ENCODE data around the gene TMEM223.
"Not testable (repeated sequence)": the region's sequence is repeated elsewhere in the genome, so short reads cannot be mapped to it uniquely, and the experiment has no call there.

TMEM223 gene, protein sequence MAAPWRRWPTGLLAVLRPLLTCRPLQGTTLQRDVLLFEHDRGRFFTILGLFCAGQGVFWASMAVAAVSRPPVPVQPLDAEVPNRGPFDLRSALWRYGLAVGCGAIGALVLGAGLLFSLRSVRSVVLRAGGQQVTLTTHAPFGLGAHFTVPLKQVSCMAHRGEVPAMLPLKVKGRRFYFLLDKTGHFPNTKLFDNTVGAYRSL

DNA sequence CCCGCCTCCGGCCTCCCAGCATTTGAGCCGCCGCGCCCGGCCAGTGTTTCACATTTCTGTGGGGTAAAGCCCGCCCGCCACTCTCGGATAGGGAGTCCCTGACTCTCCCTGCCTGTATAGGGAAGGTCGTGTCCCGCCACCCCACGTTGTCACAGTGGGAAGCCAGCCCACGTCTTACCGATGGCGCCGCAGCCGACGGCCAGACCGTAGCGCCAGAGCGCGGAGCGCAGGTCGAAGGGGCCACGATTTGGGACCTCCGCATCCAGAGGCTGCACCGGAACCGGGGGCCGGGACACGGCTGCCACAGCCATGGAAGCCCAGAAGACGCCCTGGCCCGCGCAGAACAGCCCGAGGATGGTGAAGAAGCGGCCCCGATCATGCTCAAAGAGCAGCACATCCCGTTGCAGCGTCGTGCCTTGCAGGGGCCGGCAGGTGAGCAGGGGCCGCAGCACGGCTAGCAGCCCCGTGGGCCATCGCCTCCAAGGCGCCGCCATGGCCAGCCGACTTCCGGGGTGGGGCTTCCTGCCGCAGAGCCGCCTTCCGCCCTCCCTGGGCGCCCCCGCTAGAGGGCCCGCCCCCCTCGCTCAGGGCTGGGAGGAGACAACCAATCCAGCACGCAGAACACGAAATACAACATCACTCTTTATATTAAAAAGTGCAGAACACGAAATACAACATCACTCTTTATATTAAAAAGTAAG, at the start of gene TMEM223:
Gene TMEM223, minus strand, starts transcription at position 506 of the 701 bp plus-strand sequence. Its CDS starts 12 bp downstream, at position 494.
- peak; percentile 35 for DNase-seq

DNA sequence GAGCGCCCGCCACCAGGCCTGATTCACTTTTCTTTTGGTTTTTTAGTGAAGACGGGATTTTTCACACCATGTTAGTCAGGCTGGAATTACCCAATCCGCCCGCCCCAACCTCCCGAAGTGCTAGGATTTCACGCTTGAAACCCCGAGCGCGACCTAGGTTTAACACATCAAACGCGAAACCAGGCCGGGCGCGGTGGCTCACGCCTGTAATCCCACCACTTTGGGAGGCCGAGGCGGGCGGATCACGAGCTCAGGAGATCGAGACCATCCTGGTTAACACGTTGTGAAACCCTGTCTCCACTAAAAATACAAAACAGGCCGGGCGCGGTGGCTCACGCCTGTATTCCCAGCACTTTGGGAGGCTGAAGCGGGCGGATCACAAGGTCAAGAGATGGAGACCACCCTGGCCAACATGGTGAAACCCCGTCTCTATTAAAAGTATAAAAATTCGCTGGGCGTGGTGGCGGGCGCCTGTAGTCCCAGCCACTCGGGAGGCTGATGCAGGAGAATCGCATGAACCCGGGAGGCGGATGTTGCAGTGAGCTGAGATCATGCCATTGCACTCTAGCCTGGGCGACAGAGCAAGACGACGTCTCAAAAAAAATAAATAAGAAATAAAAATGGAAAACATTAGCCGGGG, 49.0 kb upstream of the TMEM223 start:
- DNase-seq: peak; percentile 79

DNA sequence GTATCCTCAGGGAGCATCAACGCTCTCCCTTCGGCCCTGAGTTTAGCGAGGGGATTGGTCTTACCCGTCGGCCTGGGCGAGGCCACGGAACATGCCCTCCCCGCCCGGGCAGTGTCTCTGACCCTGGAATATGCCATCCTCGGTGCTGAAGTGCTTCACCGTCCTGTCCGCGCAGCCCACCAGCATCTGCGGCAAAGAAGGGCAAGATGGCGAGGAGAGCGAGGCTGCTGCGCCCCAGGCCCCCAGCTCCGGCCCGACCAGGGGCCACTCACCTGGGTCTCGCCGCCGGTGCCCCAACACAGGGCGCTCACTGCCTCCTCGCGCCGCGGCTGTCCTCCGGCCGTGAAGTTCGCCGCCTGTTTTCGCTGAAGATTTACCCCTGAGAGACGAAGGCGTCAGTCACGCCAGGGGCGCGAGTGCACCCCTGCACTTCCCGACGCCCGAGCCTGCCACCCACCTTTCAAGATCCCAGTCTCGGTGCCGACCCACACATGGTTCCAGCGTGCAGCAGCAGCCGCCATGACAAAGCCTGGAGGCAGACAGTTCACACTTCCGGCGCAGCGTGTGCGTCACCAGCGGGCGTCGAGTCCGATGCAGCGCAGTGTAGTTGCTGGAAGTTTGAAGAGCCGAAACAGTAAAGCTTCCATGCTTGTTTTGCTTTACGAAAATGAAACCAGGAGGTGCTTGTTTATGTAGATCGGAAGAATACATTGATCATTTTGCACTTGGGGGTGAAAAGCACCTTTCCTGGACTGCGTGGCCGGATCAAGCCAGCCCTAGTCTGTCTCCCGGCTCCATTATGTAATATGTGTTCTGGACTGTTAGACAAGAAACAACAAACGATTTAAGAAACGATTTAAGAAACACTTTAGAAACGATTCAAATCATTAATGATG, 47.5 kb upstream of the TMEM223 start, which contains the start of gene WDR74:
Gene WDR74, minus strand, starts transcription at position 541 of the 896 bp plus-strand sequence. Its CDS starts 20 bp downstream, at position 521.
- DNase-seq: peak; percentile 84

GRCh38 chr11:62835336-62835735, 43.5 kb upstream of the TMEM223 start:
- no peak for DNase-seq

DNA sequence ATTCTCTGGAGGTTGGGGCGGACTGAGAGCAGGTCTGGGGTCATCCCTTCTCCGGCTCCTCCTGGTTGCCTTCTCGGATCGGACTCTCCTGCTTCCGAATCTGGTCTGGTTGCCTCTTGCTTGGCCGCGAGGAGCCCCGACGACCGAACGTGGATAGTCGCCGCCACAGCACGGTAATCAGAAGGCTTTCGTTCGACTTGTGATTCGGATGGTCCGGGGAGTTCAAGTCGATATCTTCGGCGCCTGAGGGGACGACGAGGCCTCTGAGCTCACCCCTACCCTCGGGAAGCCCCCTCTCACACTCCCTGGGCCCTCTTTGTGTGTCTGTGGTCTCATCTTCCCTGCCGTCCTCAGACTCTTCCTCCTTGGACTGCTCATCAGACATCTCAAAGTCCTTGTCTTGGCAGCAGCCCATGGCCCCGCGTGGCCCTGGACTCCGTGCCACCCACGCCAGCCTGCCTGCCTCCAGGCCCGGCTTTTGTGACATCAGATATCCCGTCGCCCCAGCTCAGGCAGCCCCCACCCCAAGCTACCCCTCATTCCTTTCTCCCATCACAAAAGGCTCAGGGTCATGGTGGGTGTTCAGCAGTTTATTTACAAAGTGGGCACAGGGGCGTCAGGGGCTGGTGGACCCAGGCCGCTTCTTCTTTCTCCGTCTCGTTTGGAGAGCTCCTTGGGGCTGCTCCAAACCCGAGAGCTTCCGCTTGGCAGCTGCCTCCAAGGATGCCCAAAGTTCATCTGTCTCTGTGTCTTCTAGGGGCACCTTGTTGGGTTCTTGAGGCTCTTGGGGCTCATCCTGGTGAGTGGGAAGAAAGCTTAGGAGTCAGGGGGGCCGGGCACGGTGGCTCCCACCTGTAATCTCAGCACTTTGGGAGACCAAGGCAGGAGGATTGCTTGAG, 40.8 kb upstream of the TMEM223 start, which contains the start of gene TEX54:
Gene TEX54, minus strand, starts transcription at position 506 of the 899 bp plus-strand sequence.
- DNase-seq: no peak

DNA sequence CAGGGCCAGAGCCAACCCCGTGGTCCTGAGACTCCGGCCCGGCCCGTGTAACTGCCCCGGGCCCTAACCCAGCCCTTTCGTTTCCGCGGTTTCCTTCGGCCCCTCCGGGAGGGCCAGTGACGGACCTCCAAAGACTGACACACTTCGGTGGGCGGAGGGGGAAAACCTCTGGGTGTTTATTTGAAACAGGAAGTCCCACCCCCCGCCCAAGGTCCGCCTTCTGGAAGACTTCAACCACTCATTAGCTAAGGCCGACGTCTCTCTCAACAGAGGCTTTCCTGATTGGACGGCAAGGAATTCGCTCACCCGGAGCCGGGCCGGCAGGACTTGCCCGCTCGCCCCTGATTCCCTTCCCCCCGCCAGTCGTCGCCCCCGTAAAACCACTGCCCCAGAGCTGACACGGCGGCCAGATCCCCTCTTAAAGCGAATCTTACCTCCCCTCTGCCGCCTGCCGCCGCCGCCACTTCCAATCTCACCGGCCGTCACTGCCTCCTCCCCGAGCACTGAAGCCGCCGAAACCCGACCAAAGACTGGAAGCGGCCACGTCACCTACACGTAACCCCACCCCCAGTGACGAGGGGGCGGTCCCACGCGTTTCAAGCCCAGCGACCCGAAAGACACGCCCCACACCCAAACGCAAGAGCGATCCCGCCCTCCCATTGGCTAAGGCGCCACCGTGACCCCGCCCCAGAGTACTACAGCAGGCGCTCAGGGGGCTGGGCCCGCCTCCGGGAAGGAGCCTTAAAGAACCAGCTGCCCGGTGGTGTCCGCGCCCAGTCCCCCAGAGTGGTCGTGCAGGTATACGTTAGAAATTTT, 39.9 kb upstream of the TMEM223 start, which contains the start of gene STX5:
Gene STX5, minus strand, starts transcription at position 532 of the 816 bp plus-strand sequence. CDS start 808 bp downstream, outside the sequence.
- DNase-seq: peak; percentile 91

DNA sequence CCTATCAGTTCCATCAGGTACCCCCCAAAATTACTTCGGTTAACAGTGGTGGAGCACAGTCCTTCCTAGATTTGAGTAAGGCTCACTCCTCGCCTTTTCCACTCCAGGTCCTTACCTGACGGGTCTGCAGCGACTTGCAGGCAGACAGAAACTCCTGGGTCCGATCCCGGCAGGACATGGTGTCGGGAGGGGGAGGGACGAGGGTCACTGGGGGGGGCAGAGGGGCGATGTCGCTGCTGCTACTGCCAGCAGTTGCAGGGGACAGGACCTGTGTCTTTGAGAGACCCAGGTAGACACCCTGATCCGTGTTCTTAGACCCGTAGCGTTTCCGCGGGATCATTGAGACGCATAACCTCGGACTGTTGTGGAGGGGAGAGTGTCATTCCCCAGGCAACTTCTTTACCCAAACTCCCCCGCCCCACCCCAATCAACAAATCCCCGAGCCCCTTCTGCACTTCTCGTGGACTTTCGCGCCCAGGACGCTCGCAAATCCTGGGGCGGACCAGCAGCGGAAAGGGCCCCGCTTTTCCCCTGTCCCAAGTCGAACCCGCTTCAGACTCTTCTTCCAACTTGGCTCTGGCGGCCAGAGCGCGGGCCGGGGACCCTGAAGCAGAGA, 39.2 kb upstream of the TMEM223 start:
- no peak for DNase-seq

DNA sequence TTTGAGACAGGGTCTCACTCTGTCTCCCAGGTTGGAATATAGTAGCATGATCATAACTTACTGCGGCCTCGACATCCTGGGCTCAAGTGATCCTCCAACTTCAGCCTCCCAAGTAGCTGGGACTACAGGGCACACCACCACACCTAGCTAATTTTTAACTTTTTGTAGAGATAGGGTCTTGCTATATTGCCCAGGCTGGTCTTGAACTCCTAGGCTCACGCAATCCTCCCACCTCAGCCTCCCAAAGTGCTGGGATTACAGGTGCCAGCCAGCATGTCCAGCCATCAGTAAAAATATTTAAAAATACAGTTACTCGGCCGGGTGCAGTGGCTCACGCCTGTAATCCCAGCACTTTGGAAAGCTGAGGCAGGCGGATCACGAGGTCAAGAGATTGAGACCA, 36.3 kb upstream of the TMEM223 start:
- DNase-seq: not testable (repeated sequence)

DNA sequence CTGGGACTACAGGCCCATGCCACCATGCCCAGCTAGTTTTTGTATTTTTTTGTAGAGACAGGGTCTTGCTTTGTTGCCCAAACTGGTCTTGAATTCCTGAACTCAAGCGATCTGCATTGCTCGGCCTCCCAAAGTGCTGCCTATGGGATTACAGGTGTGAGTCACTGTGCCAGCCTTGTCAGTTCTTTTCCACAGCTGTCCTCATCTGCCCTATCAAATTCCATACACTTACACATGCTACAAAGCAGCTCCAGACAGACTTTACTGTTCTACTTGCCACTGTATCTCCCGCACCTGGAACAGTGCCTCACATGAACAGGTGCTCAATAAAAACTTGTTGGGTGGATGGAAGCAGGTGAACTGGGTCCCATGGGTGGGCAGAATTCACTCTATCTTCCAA, 31.9 kb upstream of the TMEM223 start:
- DNase-seq: no peak

DNA sequence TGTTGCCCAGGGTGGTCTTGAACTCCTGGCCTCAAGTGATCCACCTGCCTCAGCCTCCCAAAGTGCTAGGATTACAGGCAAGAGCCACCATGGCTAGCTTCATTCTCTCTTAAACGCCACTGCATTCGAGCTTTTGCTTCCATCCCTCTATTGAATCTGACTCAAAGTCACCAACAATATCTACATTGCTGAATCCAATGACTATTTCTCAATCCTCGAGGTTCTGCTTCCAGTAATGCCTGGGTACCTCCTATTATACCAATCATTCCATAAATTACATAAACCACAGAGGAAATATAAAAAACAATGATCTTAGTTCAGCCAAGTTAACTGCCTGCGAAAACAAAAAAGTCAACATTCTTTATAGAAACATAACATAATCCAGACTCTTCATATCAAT, 25.3 kb upstream of the TMEM223 start:
- no peak for DNase-seq

GRCh38 chr11:62816557-62816956, 24.8 kb upstream of the TMEM223 start:
- DNase-seq: no peak

DNA sequence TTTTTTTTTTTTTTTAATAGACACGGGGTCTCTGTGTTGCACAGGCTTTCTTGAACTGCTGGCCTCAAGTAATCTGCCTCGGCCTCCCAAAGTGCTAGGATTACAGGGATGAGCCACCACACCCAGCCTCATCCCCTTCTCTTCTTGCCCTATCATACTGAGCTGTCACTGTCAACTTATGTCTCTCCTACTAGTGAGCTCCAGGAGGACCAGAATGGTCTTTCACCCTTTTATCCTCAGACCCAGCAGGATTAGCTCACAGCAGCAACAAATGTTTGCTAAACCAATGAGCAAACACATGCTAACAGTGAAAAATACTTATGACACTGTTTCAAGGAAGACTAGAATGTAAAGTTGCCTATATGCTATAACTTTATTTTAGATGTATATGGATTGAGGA, 19.9 kb upstream of the TMEM223 start:
- DNase-seq: no peak

GRCh38 chr11:62810748-62811147, 18.9 kb upstream of the TMEM223 start:
- DNase-seq: no peak

DNA sequence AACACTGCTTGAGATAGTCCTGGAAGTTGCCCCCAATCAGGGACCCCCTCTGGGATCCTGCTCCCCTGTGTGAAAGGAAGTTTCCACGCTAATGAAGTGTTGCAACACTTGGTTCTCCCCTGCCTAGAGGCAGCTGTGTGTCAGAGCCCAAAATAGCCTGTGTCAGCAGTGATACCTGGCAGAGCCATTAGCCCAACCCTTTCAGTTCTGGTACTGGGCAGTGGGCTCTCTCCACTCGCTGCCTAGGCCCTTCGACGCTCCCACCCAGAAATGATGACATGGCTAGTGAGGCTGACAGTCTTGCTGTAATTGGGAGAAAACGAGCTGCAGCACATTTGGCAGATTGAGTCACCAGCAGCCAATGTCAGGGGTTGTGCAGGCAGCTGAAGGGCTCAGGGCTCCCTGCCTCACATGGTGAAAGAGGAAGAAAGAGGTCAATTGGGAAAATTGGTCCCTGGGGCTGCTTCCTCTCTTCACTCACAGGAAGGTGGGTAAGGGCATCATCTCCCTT, 14.9 kb upstream of the TMEM223 start:
- DNase-seq: no peak

DNA sequence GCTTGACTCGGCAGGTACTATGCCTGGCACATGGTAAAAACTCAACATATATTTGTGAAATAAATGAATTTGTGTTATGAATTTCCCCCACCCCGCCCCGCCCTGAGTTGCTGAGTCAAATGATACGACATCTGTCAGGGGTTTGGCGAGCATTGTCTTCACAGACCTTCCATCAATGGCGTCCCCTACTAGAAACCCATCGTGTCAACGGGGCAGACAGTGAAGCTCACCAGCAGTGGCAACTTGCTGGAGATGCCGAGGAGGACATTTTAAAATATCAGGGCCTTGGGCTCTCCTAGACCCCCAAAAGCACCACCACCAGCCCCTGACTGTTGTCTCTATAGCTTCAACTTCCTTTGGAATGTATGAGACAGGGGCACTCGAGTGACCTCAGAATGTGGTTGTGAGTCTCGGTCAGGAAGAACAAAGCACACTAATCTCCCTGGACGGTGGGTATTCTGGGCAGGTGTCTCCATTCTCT, 14.2 kb upstream of the TMEM223 start:
- no peak for DNase-seq

GRCh38 chr11:62805076-62805892, 13.5 kb upstream of the TMEM223 start, which contains the start of gene NXF1:
TSS of gene NXF1 (minus strand) at chr11:62805440. CDS start at chr11:62805356, 84 bp downstream.
- peak; percentile 70 for DNase-seq

DNA sequence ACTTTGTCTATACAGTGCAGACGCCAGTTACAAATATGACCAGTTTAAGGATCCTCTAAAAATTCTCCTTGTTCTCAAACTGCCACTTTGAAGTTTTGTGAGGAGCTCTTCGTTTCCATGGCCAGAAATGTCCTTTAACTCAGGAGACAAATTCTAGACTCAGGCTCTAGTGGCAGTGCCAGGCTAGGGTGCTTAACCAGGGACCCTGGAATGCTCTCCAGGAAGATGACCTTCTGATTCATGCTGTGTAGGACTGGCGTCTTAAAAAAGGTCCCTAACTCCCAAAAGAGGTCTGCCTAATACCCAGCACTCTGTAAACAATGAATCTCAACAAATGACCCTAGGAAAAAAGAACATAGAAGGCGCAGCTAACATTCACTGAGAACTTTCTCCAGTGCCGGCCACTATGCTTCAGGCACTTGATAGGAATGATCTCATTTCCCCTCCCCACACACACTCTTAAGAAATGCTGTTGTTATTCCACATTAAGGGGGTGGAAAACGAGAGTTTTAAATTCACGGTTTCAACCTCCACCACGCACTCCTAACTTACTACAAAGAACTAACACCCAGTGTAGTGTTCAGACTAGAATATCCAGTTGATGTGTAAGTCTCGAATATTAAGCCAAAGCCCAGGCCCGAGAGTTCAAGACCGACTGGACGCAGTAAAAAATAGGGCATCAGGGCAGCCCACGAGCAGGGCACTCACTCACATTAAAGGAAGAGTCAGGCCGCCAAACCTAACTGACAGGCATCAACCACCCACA, 12.7 kb upstream of the TMEM223 start:
- DNase-seq: no peak

DNA sequence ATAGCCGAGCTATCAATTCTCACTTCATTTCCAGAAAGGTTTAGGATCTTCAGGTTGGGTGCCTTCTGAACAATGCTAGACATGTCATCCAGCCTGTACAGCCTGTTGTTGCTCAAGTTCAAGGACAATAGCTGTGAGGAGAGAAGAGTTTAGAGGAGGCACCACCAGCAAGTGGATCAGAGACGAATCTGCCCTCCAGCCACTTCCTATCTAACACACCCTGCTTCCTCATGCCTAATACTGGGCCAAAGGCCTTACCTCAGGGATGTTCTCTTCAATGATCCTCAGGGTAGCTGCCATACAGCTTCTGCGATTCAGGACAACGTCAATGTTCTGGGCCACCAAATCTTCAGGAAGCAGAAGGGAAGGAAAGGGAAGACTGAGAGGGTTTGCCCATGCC, 9.3 kb upstream of the TMEM223 start:
- DNase-seq: no peak

Measured in NCI-H1694 (cell line).